Measurements from ENCODE around the gene APOH.

Gene APOH

GRCh38 chr17:66235377-66235994 lies 6.3 kb upstream of the APOH start:
- DNase-seq (ENCODE audit: insufficient read length, low spot score) (no peak), FAIRE-seq (no peak)

DNA sequence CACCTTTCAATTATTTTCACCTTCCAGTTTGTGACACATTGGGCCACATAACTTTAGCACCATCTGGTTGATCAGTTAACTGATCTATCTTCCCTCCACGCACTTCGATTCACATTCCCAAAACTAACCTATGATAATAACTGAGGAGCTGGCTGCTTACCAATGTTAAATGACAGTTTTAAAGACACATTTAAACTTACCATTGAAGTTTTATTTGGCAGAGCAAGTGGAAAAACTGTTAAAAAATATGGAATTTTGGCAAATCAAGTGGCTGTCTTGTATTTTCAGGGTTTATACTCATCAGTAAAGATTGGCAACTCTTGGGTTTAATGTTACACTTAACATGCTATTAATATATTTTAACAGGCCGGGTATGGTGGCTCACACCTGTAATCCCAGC lies 5.4 kb upstream of the APOH start:
- no peak for FAIRE-seq
- DNase-seq (ENCODE audit: insufficient read length, low spot score), result no peak

DNA sequence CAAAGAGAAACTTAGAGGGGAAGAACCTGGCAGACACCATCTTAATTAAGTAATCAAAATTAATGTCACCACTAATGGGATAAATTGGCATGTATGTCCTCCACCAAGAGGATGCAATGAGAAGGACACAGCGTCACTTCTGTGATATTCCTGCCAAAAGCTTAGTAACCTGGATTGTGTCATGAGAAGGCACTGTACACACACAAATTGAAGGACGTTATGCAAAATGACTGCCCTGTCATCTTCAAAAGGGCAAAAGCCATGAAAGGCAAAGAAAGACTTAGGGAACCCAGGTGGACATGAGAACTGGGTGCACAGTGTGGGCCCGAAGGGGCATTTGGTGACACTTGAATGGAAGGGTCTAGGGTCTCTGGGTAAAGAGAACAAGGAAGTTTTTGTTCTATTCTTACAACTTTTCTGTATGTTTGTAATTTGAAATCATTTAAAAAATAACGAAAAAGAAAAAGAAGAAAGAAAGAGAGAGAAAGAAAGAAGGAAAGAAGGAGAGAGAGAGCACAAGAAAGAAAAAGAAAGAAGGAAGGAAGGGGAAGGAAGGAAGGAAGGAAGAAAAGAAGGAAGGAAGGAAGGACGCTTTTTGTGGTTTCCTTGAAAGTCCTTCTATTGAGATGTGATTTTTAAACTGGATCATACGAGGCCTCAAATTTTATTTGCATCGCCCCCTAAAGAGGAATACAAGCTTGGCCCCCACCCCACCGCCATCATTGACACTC lies 4.0 kb upstream of the APOH start:
- FAIRE-seq (no peak), DNase-seq (ENCODE audit: insufficient read length, low spot score) (no peak)

GRCh38 chr17:66230922-66231591 lies 1.8 kb upstream of the APOH start:
- DNase-seq (ENCODE audit: insufficient read length, low spot score), result no peak
- FAIRE-seq, result no peak

DNA sequence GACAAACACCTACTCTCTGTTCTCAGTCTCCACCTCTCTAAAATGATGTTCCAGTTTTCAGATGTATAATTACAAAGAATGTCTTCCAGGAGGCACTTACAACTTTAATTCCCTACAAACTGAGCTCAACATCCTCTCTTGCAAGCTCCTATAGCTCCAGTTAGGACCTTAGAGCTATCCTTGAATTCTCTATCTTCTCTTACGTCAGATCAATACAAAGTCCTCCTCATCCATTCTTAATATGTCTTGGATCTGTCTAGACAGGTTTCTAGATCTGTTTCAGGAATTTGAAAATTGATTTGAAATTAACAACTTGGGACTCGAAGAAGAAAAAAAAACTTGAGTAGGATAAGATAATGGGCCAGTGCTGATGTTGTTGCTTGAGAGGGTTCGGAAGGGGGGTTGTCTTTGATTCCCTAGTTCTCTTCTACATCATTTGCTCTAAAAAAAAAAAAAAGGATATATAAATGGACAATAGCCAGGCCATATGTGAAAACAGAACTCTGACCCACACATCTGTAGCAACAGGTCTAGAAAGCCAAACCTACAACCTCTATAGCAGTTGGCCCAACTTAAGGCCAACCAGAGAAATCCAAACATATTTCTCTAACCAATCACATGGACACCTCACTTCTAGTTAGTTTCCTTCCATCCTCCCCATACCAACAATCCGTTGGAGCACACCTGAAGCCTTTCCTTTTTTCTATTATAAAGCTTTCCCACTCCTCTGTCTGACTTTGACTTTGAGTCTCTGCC lies 746 bp upstream of the APOH start:
- FAIRE-seq (no peak), DNase-seq (ENCODE audit: insufficient read length, low spot score) (no peak)

- no peak for DNase-seq (ENCODE audit: insufficient read length, low spot score)
- no peak for FAIRE-seq
These were observed 1.8 kb downstream of the APOH start for GRCh38 chr17:66227212-66228045.

DNA sequence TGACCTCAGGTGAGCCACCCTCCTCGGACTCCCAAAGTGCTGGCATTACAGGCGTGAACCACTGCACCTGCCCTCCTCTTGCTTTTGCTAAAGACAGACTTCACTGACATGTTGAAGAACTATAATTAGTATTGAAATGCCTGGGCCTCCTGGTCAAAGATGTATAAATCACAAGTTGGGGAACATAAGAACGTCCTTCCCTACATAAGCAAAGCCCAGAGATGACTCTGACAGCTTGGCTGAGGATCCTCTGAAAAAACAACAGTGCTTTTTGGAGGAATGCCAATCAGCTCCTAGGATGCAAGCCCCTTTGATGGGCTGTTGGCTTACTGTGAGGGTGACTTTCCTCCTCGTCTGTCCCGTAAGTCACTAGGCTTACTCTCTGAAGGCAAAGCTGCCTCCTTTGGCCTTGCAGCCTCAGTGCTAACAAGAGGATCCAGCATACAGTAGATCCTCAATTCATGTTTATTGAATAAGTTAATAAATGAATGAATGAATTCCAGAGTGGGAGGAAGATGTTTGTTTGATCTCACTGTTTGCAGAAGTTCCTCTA lies 6.3 kb downstream of the APOH start:
- no peak for DNase-seq (ENCODE audit: insufficient read length, low spot score)
- FAIRE-seq, result no peak

DNA sequence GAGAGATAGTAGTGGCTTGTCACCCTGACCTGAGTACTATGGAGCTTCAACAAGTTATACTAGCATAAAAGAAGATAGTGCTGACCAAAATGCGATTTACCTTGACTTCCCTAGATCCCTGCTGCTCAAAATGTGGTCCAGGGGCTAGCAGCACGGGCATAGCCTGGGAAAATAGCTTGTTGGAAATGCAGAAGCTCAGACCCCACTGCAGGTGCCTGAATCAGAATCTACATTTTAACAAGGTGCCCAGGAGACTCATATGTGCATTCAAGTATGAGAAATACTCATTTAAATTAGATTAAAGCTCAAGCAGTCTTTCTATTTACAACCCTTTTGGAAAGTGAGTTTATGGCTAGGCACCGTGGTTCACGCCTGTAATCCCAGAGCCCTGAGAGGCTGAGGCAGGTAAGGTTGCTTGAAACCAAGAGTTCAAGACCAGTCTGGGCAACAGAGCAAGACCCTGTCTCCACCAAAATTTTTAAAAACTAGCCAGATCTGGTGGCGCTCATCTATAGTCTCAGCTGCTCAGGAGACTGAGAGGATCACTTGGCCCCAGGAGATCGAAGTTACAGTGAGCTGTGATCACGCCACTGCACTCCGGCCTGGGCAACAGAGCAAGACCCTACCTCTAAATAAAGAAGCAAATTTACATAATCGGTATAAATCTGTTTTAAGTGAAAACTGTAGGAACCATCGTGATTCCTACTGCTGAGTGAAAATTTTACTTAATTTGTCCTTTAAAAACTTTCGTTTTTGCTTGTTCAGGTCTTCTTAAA lies 7.3 kb downstream of the APOH start:
- DNase-seq (ENCODE audit: insufficient read length, low spot score), result no peak
- no peak for FAIRE-seq

DNA sequence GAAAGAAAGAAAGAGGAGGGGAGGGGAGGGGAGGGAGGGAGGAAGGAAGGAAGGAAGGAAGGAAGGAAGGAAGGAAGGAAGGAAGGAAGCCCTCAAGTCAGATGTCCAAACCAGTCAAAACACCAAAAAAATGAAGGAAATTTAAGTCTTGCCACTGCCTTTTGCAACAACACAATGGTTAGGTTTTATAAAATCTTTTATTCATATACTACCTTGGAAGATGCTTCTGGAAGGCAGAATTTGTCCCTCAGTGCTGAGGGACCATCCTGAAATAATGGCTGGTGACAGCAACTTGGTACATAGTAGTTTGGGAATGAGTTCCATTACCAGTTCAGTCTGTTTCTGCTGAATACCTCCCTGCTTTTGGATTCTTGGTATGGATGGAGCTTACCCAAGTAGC lies 7.9 kb downstream of the APOH start:
- FAIRE-seq (no peak), DNase-seq (ENCODE audit: insufficient read length, low spot score) (no peak)

DNA sequence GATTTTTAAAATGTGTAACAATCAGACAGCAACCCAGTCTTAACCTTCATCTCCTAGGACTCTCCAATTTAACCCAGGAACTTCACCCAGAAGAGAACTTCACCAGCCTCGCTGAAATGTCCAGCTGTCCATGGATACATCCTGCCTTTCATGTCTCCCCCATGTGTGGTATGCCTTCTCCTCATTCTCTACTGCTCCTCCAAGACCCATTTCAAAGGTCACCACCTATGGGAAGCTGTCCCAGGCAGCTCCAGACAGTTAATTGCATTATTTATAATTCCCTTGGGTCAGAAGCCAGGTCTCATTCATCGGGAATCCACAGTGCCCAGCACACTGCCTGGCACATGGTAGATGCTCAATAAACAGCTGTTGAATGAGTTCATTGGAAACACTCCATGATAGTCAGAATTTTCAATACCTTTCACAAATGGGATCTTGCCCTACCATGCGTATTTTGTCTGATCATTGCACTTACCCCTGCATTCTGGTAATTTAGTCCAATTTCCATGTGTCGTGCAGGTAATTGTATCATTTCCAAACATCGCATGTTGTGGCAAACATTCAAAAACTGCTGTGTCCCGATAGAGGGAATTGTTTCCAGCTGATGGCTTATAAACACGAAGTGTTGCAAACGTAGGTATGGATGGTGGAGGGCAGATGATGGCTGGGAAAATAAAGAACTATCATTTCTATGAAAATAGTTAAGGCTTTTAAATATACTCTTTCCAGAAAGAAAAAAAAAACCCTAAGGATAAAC lies 9.0 kb downstream of the APOH start:
- DNase-seq (ENCODE audit: insufficient read length, low spot score), result no peak
- no peak for FAIRE-seq

DNA sequence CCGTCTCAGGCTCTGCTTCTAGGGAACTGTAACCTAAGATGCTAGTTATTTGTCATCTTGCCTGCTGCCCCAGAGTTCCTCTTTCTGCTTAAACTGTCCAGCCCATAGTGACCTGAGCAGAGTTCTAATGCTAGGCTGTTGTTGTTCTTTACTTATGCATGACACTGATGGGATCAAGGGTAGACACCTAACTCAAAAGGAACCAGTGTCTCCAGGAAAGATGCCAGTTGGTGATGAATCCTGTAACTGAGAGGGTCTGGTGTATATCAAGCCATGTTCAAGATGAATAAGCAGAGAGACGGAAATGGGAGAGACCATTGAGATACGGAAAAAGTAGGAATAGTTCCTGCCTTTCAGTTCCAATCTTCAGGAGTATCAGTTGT lies 13.7 kb downstream of the APOH start:
- DNase-seq (ENCODE audit: insufficient read length, low spot score) (no peak), FAIRE-seq (no peak)

GRCh38 chr17:66214884-66215528 lies 14.2 kb downstream of the APOH start:
- DNase-seq (ENCODE audit: insufficient read length, low spot score) (no peak), FAIRE-seq (no peak)

DNA sequence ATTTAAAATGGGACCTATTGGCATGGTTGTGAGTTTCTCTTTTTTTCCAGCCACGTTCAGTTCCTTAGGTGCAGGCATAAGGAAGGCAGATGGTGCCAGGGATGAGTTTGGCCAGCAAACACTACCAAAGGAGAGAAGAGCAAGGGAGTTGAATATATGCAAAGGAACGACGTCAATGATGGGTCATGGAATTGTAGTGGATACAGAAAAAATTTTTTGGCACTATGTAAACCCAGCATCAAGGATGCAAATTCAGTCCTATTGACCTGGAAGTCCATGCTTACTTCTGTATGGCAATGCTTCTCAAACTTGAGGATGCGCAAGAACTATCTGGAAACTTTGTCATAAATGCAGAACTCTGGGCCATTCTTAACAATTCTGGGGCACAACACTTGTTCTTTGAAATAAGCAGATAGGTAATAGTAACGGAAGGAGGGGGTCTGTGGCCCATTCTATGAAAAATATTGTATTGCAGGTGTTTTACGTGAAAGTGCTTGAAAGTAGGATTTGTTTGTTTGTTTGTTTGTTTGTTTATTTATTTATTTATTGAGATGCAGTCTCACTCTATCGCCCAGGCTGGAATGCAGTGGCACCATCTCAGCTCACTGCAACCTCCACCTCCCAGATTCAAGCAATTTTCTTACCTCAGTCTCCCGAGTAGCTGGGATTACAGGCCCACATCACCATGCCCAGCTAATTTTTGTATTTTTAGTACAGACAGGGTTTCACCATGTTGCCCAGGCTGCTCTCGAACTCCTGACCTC lies 18.0 kb downstream of the APOH start:
- DNase-seq (ENCODE audit: insufficient read length, low spot score) (no peak), FAIRE-seq (no peak)

GRCh38 chr17:66210208-66210574 lies 19.0 kb downstream of the APOH start:
- no peak for DNase-seq (ENCODE audit: insufficient read length, low spot score)
- no peak for FAIRE-seq

- DNase-seq (ENCODE audit: insufficient read length, low spot score) (no peak), FAIRE-seq (no peak)
These were observed 21.3 kb downstream of the APOH start for GRCh38 chr17:66207936-66208335.

- DNase-seq (ENCODE audit: insufficient read length, low spot score) (no peak), FAIRE-seq (no peak)
These were observed 25.8 kb downstream of the APOH start for GRCh38 chr17:66203274-66204015.

DNA sequence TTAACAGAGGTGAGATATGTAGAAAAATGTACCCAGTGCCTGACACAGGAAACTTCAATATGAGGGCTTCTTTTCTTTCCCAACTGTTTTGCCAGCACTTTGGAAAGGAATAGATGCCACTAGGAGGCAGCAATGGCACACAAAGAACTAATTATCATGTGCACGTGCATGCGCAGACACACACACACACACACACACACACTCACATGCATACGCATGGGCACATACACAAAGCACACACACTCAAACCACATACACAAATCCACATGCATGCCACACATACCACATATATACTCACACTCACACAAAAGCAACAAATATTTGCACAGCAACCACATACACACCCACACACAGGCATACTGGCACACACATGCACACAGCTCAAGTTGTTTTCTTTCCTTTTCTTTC lies 28.5 kb downstream of the APOH start:
- DNase-seq (ENCODE audit: insufficient read length, low spot score) (no peak), FAIRE-seq (no peak)
